Amniotic stem cell (primary cell): ENCODE results near the gene DUSP15.
"Not testable (repeated sequence)": the region's sequence is repeated elsewhere in the genome, so short reads cannot be mapped to it uniquely, and the experiment has no call there.

Experiments
- DNase-seq: peaks from one replicate; lab custom pipeline; 2025; lab: John Stamatoyannopoulos, UW

The DUSP15 gene

DNA sequence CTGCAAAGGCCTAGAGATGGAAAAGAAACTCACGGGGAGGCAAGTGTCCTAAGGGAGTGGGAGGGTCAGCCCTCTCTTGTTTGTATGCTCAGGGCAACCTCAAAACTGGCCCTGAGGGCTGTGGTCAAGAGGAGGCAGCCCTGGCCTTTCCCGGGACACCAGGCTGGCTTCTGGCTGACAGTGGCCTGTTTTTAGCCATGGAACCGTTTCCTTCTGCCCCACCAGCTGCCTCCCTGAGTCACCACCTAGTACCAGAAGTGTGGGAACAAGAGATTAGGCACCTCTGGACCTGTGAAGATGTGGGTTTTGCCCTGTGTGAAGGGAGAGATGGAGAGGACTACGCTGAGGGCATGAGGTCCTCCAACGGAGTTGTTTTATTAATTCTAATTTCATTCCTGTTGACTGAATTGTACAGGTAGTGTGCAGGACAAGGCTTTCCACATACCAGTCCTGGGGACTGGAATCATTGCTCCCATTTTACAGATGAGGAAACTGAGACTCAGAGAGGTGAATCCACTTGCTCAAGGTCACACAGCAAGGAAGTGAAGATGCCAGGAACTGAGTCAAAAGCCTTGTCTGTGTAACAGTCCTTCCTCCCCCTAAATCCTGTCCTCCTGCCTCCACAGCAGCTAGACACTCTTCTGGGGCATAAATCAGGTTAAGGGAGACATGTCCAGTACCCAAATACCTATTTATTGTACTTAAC, 30.4 kb downstream of the DUSP15 start:
- DNase-seq = no peak

- DNase-seq = no peak
Measured at GRCh38 chr20:31838646-31839292, 31.6 kb downstream of the DUSP15 start.

DNA sequence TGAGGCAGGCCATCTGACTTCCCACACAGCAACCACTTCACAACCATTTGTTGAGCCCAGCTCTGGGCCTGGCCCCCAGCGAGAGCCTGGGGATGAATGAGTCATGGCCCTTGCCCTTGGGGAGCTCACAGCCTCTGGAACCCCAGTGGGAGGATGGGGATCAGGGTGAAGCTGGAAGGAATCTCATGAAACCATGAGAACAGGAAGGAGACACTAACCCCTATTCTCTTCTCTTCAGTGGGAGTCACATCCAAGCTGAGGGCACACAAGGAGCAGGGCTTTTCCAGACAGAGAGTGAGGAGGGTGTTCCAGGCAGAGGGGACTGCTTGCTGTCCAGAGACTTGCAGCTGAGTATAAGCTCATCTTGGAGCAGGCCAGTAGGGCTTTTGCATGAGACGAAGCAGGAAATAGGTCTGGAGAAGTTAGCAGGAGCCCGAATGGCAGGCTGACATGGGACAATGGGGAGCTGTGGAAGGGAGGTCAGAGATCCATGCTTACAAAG, 32.4 kb downstream of the DUSP15 start:
- DNase-seq = no peak

DNA sequence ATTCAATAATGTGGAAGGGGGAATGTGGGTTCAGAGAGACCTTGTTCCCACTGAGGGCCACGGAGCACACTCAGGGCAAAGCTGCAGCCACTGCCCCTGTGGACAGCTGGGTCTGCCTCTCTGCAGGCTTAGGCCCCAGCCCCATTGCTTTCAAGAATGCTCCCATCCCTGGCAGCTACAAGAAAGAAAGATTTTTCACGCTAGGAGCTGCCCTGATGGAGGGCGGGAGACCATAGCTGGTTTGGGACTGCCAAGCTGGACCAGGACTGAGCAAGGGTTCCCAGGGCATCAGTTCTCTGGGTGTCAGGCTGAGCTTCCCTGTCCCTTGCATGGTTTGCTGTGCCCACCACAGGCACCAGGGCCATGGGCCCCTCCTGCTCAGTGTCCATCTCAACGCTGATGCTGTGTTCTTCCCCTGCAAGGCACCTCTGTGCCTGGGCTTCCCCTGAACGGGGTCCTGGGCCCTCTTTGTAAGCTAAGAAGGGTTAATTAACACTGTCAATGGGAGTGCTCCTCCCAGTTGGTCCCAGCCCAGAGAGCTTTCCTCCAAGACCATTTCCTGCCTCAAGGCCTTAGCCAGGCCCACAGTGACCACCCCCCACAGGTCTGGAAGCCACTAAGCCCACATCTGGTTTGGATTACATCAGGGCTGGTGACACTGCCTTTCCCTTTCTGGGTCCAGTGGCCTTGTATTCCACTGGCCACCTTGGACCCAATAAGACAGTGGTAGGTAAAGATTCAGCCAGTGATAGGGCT, 33.3 kb downstream of the DUSP15 start:
- no peak for DNase-seq

DNA sequence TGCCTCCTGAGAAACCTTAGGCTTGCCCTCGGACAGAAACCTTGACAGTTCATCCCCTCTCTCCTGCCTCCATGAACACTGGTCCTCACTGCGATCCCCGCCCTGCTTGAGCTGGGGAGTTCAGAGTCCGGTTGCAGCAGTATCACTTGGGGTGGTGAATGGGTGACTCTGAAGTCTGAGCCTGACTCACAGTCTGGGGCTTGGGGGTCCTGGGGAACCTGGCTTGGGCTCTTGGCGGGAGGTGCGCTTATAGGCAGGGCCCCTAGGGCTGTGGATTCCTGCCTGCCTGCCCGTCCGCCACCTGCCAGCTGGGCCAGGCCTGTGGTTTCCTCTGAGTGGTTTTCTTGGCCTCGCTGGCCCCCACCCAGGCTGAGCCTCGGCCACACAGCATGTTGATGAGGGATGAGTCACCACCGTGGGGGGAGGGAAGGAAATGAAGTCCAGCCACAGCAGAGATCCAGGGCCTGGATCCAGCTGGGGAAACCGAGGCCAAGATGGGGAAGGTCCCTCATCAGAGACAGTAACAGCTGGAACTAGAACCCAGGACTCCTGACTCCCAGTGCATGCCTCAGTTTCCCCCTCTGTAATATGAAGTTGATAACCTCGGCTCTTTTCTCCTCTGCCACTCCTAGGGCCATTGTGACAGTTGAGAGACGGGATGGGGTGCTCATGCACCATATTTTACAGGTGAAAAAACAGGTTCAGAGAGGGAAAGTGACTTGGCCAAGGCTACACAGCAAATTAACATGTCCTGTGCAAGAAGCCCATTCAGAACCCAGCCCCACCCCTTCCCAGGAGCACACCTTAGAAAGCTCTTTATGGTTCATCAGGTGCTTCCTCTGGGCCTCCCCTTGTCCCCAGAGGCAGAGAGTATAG, 34.1 kb downstream of the DUSP15 start:
- peak; percentile 54 for DNase-seq

DNA sequence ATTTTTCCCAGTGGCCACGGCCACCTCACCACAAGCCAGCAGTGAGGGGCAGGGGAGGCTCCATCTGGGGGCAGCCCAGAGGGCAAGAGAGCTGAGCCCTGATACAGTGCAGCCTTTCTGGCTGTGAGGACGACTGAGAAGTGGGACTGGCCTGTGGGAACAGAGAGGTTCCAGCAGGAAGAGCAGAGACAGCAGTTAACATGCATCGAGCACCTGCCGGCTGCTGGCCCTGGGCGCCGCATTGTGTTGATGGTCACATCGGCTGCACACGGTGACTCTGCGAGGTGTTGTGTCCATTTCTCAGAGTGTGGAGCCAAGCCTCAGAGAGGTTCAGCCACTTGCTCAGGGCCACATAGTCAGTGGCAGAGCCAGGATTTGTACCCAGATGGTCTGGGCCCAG, 34.8 kb downstream of the DUSP15 start:
- DNase-seq = no peak

GRCh38 chr20:31833931-31834521, 36.3 kb downstream of the DUSP15 start:
- no peak for DNase-seq

DNA sequence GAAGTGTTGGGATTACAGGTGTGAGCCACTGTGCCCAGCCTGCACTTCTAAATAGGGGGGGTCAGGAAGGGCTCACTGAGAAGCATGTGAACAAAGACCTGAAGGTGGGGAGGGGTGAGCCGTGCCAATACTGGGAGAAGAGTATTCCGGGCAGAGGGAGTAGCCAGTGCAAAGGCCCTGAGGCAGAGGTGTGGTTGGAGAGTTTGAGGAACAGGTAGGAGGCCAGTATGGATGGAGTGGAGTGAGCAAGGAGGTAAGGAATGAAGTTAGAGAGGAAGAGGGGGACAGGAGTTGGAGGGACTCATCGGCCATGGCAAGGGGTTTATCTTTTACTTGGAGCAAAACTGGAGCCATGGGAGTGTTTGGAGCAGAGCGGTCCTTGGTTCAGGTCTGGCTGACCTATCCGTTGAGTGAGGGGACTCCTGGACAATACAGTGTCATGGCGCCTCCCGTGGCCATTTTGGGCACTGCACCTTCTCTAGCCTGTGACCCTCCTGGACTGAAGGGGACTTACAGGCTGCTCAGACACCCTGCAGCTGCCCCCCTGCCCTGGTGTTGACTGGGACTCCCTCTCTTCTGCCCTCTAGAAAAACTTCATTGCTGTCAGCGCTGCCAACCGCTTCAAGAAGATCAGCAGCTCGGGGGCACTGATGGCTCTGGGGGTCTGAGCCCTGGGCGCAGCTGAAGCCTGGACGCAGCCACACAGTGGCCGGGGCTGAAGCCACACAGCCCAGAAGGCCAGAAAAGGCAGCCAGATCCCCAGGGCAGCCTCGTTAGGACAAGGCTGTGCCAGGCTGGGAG, 37.0 kb downstream of the DUSP15 start:
- DNase-seq = no peak

DNA sequence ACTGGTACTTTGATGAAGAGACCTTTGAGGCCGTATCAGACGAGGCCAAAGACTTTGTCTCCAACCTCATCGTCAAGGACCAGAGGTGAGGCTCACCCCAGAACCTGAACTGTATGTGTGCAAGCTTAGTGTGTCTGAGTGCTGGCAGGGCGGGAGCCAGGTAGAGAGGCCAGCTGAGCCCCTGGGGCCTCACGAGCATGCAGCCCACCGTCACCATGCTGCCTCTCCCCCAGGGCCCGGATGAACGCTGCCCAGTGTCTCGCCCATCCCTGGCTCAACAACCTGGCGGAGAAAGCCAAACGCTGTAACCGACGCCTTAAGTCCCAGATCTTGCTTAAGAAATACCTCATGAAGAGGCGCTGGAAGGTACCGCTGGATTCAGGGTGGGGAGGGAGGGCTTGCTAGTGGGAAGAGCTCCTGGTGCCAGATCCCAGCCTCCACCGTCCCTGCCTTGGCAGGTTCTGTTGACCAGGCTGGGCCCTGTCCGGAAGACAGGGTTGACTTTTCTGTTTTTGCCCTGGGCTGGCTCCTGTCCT, 38.5 kb downstream of the DUSP15 start:
- no peak for DNase-seq

DNA sequence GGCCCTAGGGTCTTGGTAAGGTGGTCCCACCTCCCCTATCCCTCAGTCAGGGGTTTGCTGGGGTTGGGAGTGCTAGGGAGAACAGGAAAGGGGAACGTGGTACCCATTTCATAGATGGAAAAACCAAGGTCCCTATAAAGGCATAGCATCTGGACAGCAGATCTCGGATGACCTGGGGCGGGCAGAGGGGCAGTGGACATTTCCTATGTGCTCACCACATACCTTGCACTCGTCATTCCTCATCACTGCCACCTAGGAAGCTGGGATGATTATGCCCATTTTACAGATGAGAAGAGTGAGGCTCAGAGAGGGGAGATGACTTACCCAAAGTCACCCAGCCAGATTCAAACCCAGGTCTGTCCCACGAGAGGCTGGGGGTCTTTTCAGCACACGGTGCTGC, 39.1 kb downstream of the DUSP15 start:
- no peak for DNase-seq

GRCh38 chr20:31830406-31830981, 39.8 kb downstream of the DUSP15 start:
- DNase-seq = no peak

DNA sequence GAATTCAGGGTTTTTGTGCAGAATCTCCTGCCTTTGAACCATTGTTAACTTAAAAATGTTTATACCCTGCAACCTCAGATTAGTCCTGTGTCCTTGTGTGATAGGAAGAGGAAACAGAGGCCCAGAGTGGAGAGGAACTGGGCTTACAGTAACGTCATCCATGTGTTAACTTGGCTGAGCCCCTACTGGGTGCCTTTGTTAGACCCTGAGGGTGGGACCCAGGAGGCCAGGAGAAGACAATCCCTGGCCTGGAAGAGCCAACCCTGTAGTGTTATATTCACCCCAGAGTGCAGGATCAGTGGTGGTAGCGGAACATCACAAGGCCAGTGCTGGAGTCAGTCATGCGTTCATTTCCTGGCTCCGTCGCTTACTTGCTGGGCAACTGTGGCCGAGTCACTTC, 40.6 kb downstream of the DUSP15 start:
- no peak for DNase-seq

GRCh38 chr20:31828016-31828415, 42.3 kb downstream of the DUSP15 start:
- not testable (repeated sequence) for DNase-seq

DNA sequence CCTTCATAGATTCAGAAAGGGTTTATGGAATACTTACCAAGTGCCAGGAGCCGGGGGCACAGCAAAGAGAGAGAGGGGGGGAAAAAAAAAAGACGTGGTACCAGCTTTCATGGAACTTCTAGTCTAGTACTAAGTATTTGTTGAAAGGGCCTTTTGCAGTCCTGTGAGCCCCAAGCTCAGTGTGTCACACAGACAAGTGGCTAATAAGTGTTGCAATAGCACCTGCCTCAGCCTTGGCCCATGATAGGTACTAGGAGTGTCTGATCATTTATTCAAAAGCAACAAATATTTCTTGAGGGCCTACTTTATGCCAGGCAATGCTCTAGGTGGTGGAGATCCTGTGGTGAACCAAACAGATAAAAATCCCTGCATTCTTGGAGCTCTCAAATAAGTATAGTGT, 43.3 kb downstream of the DUSP15 start:
- no peak for DNase-seq

- no peak for DNase-seq
Measured at GRCh38 chr20:31826074-31826473, 44.3 kb downstream of the DUSP15 start.

- DNase-seq = no peak
Measured at GRCh38 chr20:31824554-31825313, 45.6 kb downstream of the DUSP15 start.

- DNase-seq = no peak
Measured at GRCh38 chr20:31824125-31824485, 46.2 kb downstream of the DUSP15 start.

GRCh38 chr20:31823360-31824124, 46.8 kb downstream of the DUSP15 start:
- DNase-seq = no peak
